Keratinocyte (primary cell): ENCODE data around the gene PICALM.

Experiments used
- EZH2 ChIP-seq: IDR thresholded peaks from one replicate; pipeline ENCODE4 v1.6.1; 2012; ENCODE audit warnings: inconsistent platforms, mild to moderate bottlenecking, low read length, moderate library complexity
- TF ChIP-seq, protein P1 (sequence below), 3 experiments: IDR thresholded peaks in 1 of 3; conservative IDR thresholded peaks in 1 of 3; optimal IDR thresholded peaks in 1 of 3; 2 replicates in 2 of 3; 3 replicates in 1 of 3; pipeline versions ENCODE3 to v1.5.1; 2011; ENCODE audit warnings: low read length in 3 of 3, mild to moderate bottlenecking in 3 of 3, moderate library complexity in 2 of 3, control low read depth in 1 of 3, inconsistent platforms in 1 of 3; ENCODE audit not compliant: insufficient read depth in 2 of 3; ENCODE audit errors: extremely low read depth in 1 of 3

DNA sequence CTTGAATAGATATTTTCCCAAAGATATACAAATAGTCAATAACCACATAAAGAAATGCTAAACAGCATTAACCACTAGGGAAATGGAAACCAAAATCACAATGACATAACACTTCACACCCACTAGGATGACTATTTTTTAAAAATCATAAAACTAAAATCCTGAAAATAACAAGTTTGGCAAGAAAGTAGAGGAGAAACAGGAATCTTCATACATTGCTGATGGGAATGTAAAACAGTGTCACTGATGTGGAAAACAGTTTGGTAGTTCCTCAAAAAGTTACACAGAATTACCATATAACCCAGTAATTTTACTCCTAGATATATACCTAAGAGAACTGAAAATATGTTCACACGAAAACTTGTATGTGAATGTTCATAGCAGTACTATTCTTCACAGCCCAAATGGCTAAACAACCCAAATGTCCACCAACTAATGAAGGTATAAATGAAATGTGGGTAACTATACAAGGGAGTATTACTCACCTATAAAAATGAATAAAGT, 12.5 kb downstream of the PICALM start:
- TF ChIP-seq, protein P1, sequence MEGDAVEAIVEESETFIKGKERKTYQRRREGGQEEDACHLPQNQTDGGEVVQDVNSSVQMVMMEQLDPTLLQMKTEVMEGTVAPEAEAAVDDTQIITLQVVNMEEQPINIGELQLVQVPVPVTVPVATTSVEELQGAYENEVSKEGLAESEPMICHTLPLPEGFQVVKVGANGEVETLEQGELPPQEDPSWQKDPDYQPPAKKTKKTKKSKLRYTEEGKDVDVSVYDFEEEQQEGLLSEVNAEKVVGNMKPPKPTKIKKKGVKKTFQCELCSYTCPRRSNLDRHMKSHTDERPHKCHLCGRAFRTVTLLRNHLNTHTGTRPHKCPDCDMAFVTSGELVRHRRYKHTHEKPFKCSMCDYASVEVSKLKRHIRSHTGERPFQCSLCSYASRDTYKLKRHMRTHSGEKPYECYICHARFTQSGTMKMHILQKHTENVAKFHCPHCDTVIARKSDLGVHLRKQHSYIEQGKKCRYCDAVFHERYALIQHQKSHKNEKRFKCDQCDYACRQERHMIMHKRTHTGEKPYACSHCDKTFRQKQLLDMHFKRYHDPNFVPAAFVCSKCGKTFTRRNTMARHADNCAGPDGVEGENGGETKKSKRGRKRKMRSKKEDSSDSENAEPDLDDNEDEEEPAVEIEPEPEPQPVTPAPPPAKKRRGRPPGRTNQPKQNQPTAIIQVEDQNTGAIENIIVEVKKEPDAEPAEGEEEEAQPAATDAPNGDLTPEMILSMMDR (optimal IDR thresholded peaks at IDR 0.05 in 1 of 3, IDR thresholded peaks at IDR 0.05 in 1 of 3, conservative IDR thresholded peaks at IDR 0.05 in 1 of 3; ENCODE audit: extremely low read depth in 1 of 3, insufficient read depth in 2 of 3, low read length in 3 of 3): no peak
- TF ChIP-seq EZH2: no peak
